ENCODE data around the gene C2CD5.

The C2CD5 gene

GRCh38 chr12:22526836-22527235, 17.5 kb downstream of the C2CD5 start:
- ChIA-PET CTCF (interaction anchor here (1.2 to 2.3 kb wide), 5 partner anchors 67 to 144 kb away, joined by 3 to 6 read pairs (median 6); no protein-coding TSS in a partner anchor), POLR2A (no interaction called here)
- WGBS (ENCODE audit: insufficient coverage), result 100% methylated on average over 1 of the region's 3 CpGs
- peaks cover 17 to 40% (median 21%) of the 10 kb centered on the region in 4 experiments for H3K36me3 ChIP-seq (ENCODE audit: control insufficient read depth in 4 of 4, insufficient read depth in 4 of 4, low read length in 3 of 4)
- no peak for DNase-seq
- no peaks in the 10 kb centered on the region for H3K27me3 ChIP-seq (replicated peaks in 2 of 5; ENCODE audit: control insufficient read depth in 4 of 5, insufficient read depth in 5 of 5, low read length in 4 of 5)
- peaks cover 0 to 6% (median 3%) of the 10 kb centered on the region in 5 experiments for H3K9me3 ChIP-seq (ENCODE audit: control extremely low read depth in 1 of 5, control insufficient read depth in 4 of 5, insufficient read depth in 2 of 5, low read depth in 1 of 5, low read length in 4 of 5)
- no peak overlapping the region for H3K4me3 ChIP-seq (ENCODE audit: control insufficient read depth in 1 of 7, extremely low read depth in 1 of 7, insufficient read depth in 4 of 7, low read depth in 2 of 7, low read length in 6 of 7)
- H3K4me1 ChIP-seq (ENCODE audit: control extremely low read depth in 1 of 4, control insufficient read depth in 4 of 4, insufficient read depth in 4 of 4, low read length in 3 of 4), result no peaks in the 10 kb centered on the region
- no peak overlapping the region for H3K27ac ChIP-seq (ENCODE audit: insufficient read depth in 1 of 2, low read depth in 1 of 2, low read length in 2 of 2, poor library complexity in 1 of 2, severe bottlenecking in 2 of 2)

- ChIA-PET POLR2A (no interaction called here), CTCF (interaction anchor here (1.3 to 2.3 kb wide), 4 partner anchors 19 to 145 kb away, joined by 3 to 6 read pairs (median 5); partner anchors contain the start of gene C2CD5)
- no peaks in the 10 kb centered on the region for H3K4me1 ChIP-seq (ENCODE audit: control extremely low read depth in 1 of 4, control insufficient read depth in 4 of 4, insufficient read depth in 4 of 4, low read length in 3 of 4)
- no CpG with 5 or more reads among the region's 2 CpGs for WGBS (ENCODE audit: insufficient coverage)
- no peaks in the 10 kb centered on the region for H3K9me3 ChIP-seq (ENCODE audit: control extremely low read depth in 1 of 5, control insufficient read depth in 4 of 5, insufficient read depth in 2 of 5, low read depth in 1 of 5, low read length in 4 of 5)
- H3K27me3 ChIP-seq (replicated peaks in 2 of 5; ENCODE audit: control insufficient read depth in 4 of 5, insufficient read depth in 5 of 5, low read length in 4 of 5), result no peaks in the 10 kb centered on the region
- no peak overlapping the region for H3K27ac ChIP-seq (ENCODE audit: insufficient read depth in 1 of 2, low read depth in 1 of 2, low read length in 2 of 2, poor library complexity in 1 of 2, severe bottlenecking in 2 of 2)
- H3K36me3 ChIP-seq (ENCODE audit: control insufficient read depth in 4 of 4, insufficient read depth in 4 of 4, low read length in 3 of 4), result peaks cover 13 to 35% (median 17%) of the 10 kb centered on the region in 4 experiments
- H3K4me3 ChIP-seq (ENCODE audit: control insufficient read depth in 1 of 7, extremely low read depth in 1 of 7, insufficient read depth in 4 of 7, low read depth in 2 of 7, low read length in 6 of 7), result no peak overlapping the region
- DNase-seq, result no peak
These were observed 18.9 kb downstream of the C2CD5 start for GRCh38 chr12:22525426-22525825.

- CTCF ChIA-PET, result interaction anchor here (1.1 to 1.3 kb wide), 2 partner anchors 10 to 12 kb away, joined by 3 read pairs; no protein-coding TSS in a partner anchor
- Histone ChIP-seq H3K9me3 (ENCODE audit: control extremely low read depth in 1 of 5, control insufficient read depth in 4 of 5, insufficient read depth in 2 of 5, low read depth in 1 of 5, low read length in 4 of 5) (no peaks in the 10 kb centered on the region), H3K4me1 (ENCODE audit: control extremely low read depth in 1 of 4, control insufficient read depth in 4 of 4, insufficient read depth in 4 of 4, low read length in 3 of 4) (no peaks in the 10 kb centered on the region), H3K36me3 (ENCODE audit: control insufficient read depth in 4 of 4, insufficient read depth in 4 of 4, low read length in 3 of 4) (peaks cover 14 to 32% (median 25%) of the 10 kb centered on the region in 4 experiments), H3K4me3 (ENCODE audit: control insufficient read depth in 1 of 7, extremely low read depth in 1 of 7, insufficient read depth in 4 of 7, low read depth in 2 of 7, low read length in 6 of 7) (no peak overlapping the region), H3K27me3 (replicated peaks in 2 of 5; ENCODE audit: control insufficient read depth in 4 of 5, insufficient read depth in 5 of 5, low read length in 4 of 5) (no peaks in the 10 kb centered on the region), H3K27ac (ENCODE audit: insufficient read depth in 1 of 2, low read depth in 1 of 2, low read length in 2 of 2, poor library complexity in 1 of 2, severe bottlenecking in 2 of 2) (no peak overlapping the region)
- POLR2A ChIA-PET, result no interaction called here
- no peak for DNase-seq
- WGBS (ENCODE audit: insufficient coverage), result 93% methylated on average over 3 of the region's 6 CpGs
These were observed 25.3 kb downstream of the C2CD5 start for GRCh38 chr12:22518998-22519397.

GRCh38 chr12:22518060-22518719, 26.2 kb downstream of the C2CD5 start:
- Histone ChIP-seq H3K27ac (ENCODE audit: insufficient read depth in 1 of 2, low read depth in 1 of 2, low read length in 2 of 2, poor library complexity in 1 of 2, severe bottlenecking in 2 of 2) (no peak overlapping the region), H3K27me3 (replicated peaks in 2 of 5; ENCODE audit: control insufficient read depth in 4 of 5, insufficient read depth in 5 of 5, low read length in 4 of 5) (no peaks in the 10 kb centered on the region), H3K9me3 (ENCODE audit: control extremely low read depth in 1 of 5, control insufficient read depth in 4 of 5, insufficient read depth in 2 of 5, low read depth in 1 of 5, low read length in 4 of 5) (no peaks in the 10 kb centered on the region), H3K36me3 (ENCODE audit: control insufficient read depth in 4 of 4, insufficient read depth in 4 of 4, low read length in 3 of 4) (peaks cover 14 to 28% (median 20%) of the 10 kb centered on the region in 4 experiments), H3K4me3 (ENCODE audit: control insufficient read depth in 1 of 7, extremely low read depth in 1 of 7, insufficient read depth in 4 of 7, low read depth in 2 of 7, low read length in 6 of 7) (no peak overlapping the region), H3K4me1 (ENCODE audit: control extremely low read depth in 1 of 4, control insufficient read depth in 4 of 4, insufficient read depth in 4 of 4, low read length in 3 of 4) (no peaks in the 10 kb centered on the region)
- POLR2A ChIA-PET, result no interaction called here
- no peak for DNase-seq
- CTCF ChIA-PET, result interaction anchor here (1.1 kb wide), 1 partner anchor 13 kb away, joined by 3 read pairs; no protein-coding TSS in a partner anchor
- WGBS (ENCODE audit: insufficient coverage), result no CpG with 5 or more reads among the region's 1 CpG

- H3K27ac ChIP-seq (ENCODE audit: insufficient read depth in 1 of 2, low read depth in 1 of 2, low read length in 2 of 2, poor library complexity in 1 of 2, severe bottlenecking in 2 of 2), result no peak overlapping the region
- ChIA-PET POLR2A (no interaction called here), CTCF (interaction anchor here (1.5 kb wide), 1 partner anchor 12 kb away, joined by 3 read pairs; no protein-coding TSS in a partner anchor)
- peaks cover 9 to 29% (median 19%) of the 10 kb centered on the region in 4 experiments for H3K36me3 ChIP-seq (ENCODE audit: control insufficient read depth in 4 of 4, insufficient read depth in 4 of 4, low read length in 3 of 4)
- H3K27me3 ChIP-seq (replicated peaks in 2 of 5; ENCODE audit: control insufficient read depth in 4 of 5, insufficient read depth in 5 of 5, low read length in 4 of 5), result no peaks in the 10 kb centered on the region
- no peak overlapping the region for H3K4me3 ChIP-seq (ENCODE audit: control insufficient read depth in 1 of 7, extremely low read depth in 1 of 7, insufficient read depth in 4 of 7, low read depth in 2 of 7, low read length in 6 of 7)
- DNase-seq, result no peak
- no peaks in the 10 kb centered on the region for H3K9me3 ChIP-seq (ENCODE audit: control extremely low read depth in 1 of 5, control insufficient read depth in 4 of 5, insufficient read depth in 2 of 5, low read depth in 1 of 5, low read length in 4 of 5)
- H3K4me1 ChIP-seq (ENCODE audit: control extremely low read depth in 1 of 4, control insufficient read depth in 4 of 4, insufficient read depth in 4 of 4, low read length in 3 of 4), result no peaks in the 10 kb centered on the region
- 100% methylated on average over 1 of the region's 1 CpG for WGBS (ENCODE audit: insufficient coverage)
These were observed 29.5 kb downstream of the C2CD5 start for GRCh38 chr12:22514875-22515274.

GRCh38 chr12:22505826-22506225, 38.5 kb downstream of the C2CD5 start:
- DNase-seq, result no peak
- peaks cover 7 to 20% (median 9%) of the 10 kb centered on the region in 4 experiments for H3K36me3 ChIP-seq (ENCODE audit: control insufficient read depth in 4 of 4, insufficient read depth in 4 of 4, low read length in 3 of 4)
- H3K4me3 ChIP-seq (ENCODE audit: control insufficient read depth in 1 of 7, extremely low read depth in 1 of 7, insufficient read depth in 4 of 7, low read depth in 2 of 7, low read length in 6 of 7), result no peak overlapping the region
- H3K27ac ChIP-seq (ENCODE audit: insufficient read depth in 1 of 2, low read depth in 1 of 2, low read length in 2 of 2, poor library complexity in 1 of 2, severe bottlenecking in 2 of 2), result no peak overlapping the region
- WGBS (ENCODE audit: insufficient coverage), result 100% methylated on average over 1 of the region's 2 CpGs
- ChIA-PET POLR2A (no interaction called here), CTCF (interaction anchor here (1.1 to 1.5 kb wide), 4 partner anchors 8 to 165 kb away, joined by 3 to 5 read pairs (median 4); no protein-coding TSS in a partner anchor)
- H3K27me3 ChIP-seq (replicated peaks in 2 of 5; ENCODE audit: control insufficient read depth in 4 of 5, insufficient read depth in 5 of 5, low read length in 4 of 5), result no peaks in the 10 kb centered on the region
- no peaks in the 10 kb centered on the region for H3K9me3 ChIP-seq (ENCODE audit: control extremely low read depth in 1 of 5, control insufficient read depth in 4 of 5, insufficient read depth in 2 of 5, low read depth in 1 of 5, low read length in 4 of 5)
- H3K4me1 ChIP-seq (ENCODE audit: control extremely low read depth in 1 of 4, control insufficient read depth in 4 of 4, insufficient read depth in 4 of 4, low read length in 3 of 4), result no peaks in the 10 kb centered on the region

- CTCF ChIA-PET, result no interaction called here
- Histone ChIP-seq H3K4me1 (ENCODE audit: control extremely low read depth in 1 of 4, control insufficient read depth in 4 of 4, insufficient read depth in 4 of 4, low read length in 3 of 4) (no peaks in the 10 kb centered on the region), H3K27me3 (replicated peaks in 2 of 5; ENCODE audit: control insufficient read depth in 4 of 5, insufficient read depth in 5 of 5, low read length in 4 of 5) (no peaks in the 10 kb centered on the region), H3K27ac (ENCODE audit: insufficient read depth in 1 of 2, low read depth in 1 of 2, low read length in 2 of 2, poor library complexity in 1 of 2, severe bottlenecking in 2 of 2) (no peak overlapping the region), H3K4me3 (ENCODE audit: control insufficient read depth in 1 of 7, extremely low read depth in 1 of 7, insufficient read depth in 4 of 7, low read depth in 2 of 7, low read length in 6 of 7) (no peak overlapping the region), H3K36me3 (ENCODE audit: control insufficient read depth in 4 of 4, insufficient read depth in 4 of 4, low read length in 3 of 4) (peaks cover 0 to 16% (median 8%) of the 10 kb centered on the region in 4 experiments), H3K9me3 (ENCODE audit: control extremely low read depth in 1 of 5, control insufficient read depth in 4 of 5, insufficient read depth in 2 of 5, low read depth in 1 of 5, low read length in 4 of 5) (no peaks in the 10 kb centered on the region)
- DNase-seq, result no peak
- WGBS (ENCODE audit: insufficient coverage), result 100% methylated on average over 1 of the region's 4 CpGs
- POLR2A ChIA-PET, result no interaction called here
These were observed 44.2 kb downstream of the C2CD5 start for GRCh38 chr12:22500100-22500499.
